ENCODE results near the gene TIMM23.
"Not testable (repeated sequence)": the region's sequence is repeated elsewhere in the genome, so short reads cannot be mapped to it uniquely, and the experiment has no call there.

DNA sequence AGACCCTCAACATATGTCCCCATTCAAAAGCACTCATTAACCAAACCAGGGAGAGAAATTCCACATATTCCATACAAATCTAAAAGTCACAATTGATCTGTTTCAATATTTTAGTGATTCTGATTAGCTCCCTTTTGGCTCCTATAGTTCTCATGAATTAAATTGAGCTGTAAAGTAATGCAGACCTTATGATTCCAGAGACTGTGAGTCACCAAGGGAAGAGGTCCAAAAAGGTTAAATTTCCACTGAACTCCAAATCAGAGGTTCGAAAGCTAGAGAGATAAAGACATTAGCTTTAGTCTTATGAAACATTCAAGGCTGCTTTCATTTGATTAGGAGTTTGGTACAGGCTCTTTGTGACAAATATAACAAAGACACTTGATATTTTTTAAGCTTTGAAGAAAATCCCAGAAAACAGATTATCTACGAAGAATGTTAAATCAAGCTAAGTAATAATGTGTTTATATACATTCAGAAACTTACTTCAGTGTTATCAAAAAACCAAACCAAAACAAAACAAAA lies 33.1 kb upstream of the TIMM23 start:
- TF ChIP-seq RAD21 (IDR thresholded peaks at IDR 0.05; ENCODE audit: low read depth); POLR2A (IDR thresholded peaks at IDR 0.05; ENCODE audit: borderline replicate concordance, extremely low read depth, insufficient read depth, insufficient read length); EGR1 (IDR thresholded peaks at IDR 0.05; ENCODE audit: low read depth); SRF (IDR thresholded peaks at IDR 0.05; ENCODE audit: low read depth): not testable (repeated sequence)
- TF ChIP-seq, protein P1, sequence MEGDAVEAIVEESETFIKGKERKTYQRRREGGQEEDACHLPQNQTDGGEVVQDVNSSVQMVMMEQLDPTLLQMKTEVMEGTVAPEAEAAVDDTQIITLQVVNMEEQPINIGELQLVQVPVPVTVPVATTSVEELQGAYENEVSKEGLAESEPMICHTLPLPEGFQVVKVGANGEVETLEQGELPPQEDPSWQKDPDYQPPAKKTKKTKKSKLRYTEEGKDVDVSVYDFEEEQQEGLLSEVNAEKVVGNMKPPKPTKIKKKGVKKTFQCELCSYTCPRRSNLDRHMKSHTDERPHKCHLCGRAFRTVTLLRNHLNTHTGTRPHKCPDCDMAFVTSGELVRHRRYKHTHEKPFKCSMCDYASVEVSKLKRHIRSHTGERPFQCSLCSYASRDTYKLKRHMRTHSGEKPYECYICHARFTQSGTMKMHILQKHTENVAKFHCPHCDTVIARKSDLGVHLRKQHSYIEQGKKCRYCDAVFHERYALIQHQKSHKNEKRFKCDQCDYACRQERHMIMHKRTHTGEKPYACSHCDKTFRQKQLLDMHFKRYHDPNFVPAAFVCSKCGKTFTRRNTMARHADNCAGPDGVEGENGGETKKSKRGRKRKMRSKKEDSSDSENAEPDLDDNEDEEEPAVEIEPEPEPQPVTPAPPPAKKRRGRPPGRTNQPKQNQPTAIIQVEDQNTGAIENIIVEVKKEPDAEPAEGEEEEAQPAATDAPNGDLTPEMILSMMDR (IDR thresholded peaks at IDR 0.05 in 2 of 3, conservative IDR thresholded peaks at IDR 0.05 in 1 of 3; ENCODE audit: borderline replicate concordance in 1 of 3, insufficient read depth in 1 of 3, low read depth in 2 of 3, low read length in 2 of 3), result not testable (repeated sequence)
